ES-I3 (cell line): Measurements from ENCODE around the gene SGSH.

ENCODE experiments used
- H3K36me3 ChIP-seq: 2 replicates; pipeline ENCODE4 v1.6.1; 2013; ENCODE audit warnings: mild to moderate bottlenecking, low read length, control low read depth, moderate library complexity; ENCODE audit not compliant: insufficient read depth
- H3K4me1 ChIP-seq: 2 replicates; pipeline ENCODE4 v1.6.1; 2013; ENCODE audit warnings: mild to moderate bottlenecking, control low read depth, low read length; ENCODE audit not compliant: insufficient read depth
- H3K9ac ChIP-seq: 2 replicates; pipeline ENCODE4 v1.6.1; 2013; ENCODE audit warnings: low read depth, mild to moderate bottlenecking, low read length, moderate library complexity
- H3K9me3 ChIP-seq: 2 replicates; pipeline ENCODE4 v1.6.1; 2013; ENCODE audit warnings: mild to moderate bottlenecking, low read length, moderate library complexity; ENCODE audit not compliant: control insufficient read depth, insufficient read depth

Gene SGSH

GRCh38 chr17:80216473-80217456, 3.4 kb downstream of the SGSH start:
- Histone ChIP-seq H3K4me1 (no peaks in the 10 kb centered on the region; the same call in 1 of the 2 replicates), H3K9me3 (no peaks in the 10 kb centered on the region), H3K9ac (no peak overlapping the region), H3K36me3 (0 out of 2 replicates have a peak, but pooled peaks cover under 1% of the 10 kb centered on the region)

- Histone ChIP-seq H3K9ac (no peak overlapping the region), H3K4me1 (no peaks in the 10 kb centered on the region), H3K9me3 (no peaks in the 10 kb centered on the region), H3K36me3 (peaks cover 10% of the 10 kb centered on the region; the same call in 1 of the 2 replicates)
These were observed 5.3 kb downstream of the SGSH start for GRCh38 chr17:80214878-80215210.

- Histone ChIP-seq H3K4me1 (no peaks in the 10 kb centered on the region), H3K9ac (no peak overlapping the region), H3K9me3 (no peaks in the 10 kb centered on the region), H3K36me3 (peaks cover 10% of the 10 kb centered on the region; the same call in 1 of the 2 replicates)
These were observed 5.9 kb downstream of the SGSH start for GRCh38 chr17:80214012-80214877.

- Histone ChIP-seq H3K9me3 (no peaks in the 10 kb centered on the region), H3K9ac (no peak overlapping the region), H3K4me1 (no peaks in the 10 kb centered on the region), H3K36me3 (peaks cover 10% of the 10 kb centered on the region; the same call in 1 of the 2 replicates)
These were observed 6.5 kb downstream of the SGSH start for GRCh38 chr17:80213643-80213975.

GRCh38 chr17:80212962-80213642, 7.0 kb downstream of the SGSH start:
- H3K4me1 ChIP-seq = no peaks in the 10 kb centered on the region
- H3K36me3 ChIP-seq = peaks cover 10% of the 10 kb centered on the region; the same call in 1 of the 2 replicates
- H3K9ac ChIP-seq = no peak overlapping the region
- no peaks in the 10 kb centered on the region for H3K9me3 ChIP-seq

GRCh38 chr17:80212511-80212910, 7.6 kb downstream of the SGSH start:
- H3K9ac ChIP-seq = no peak overlapping the region
- H3K9me3 ChIP-seq = no peaks in the 10 kb centered on the region

GRCh38 chr17:80212109-80212508, 8.0 kb downstream of the SGSH start:
- H3K9ac ChIP-seq = no peak overlapping the region
- peaks cover 10% of the 10 kb centered on the region; the same call in 1 of the 2 replicates for H3K36me3 ChIP-seq
- no peaks in the 10 kb centered on the region for H3K4me1 ChIP-seq
- no peaks in the 10 kb centered on the region for H3K9me3 ChIP-seq

More at GRCh38 chr17:80212511-80212910, 7.6 kb downstream of the SGSH start:
- Histone ChIP-seq H3K36me3 (peaks cover 10% of the 10 kb centered on the region; the same call in 1 of the 2 replicates), H3K4me1 (no peaks in the 10 kb centered on the region)

- H3K9me3 ChIP-seq = no peaks in the 10 kb centered on the region
- H3K4me1 ChIP-seq = no peaks in the 10 kb centered on the region; the same call in 1 of the 2 replicates
- no peak overlapping the region for H3K9ac ChIP-seq
- peaks cover 13% of the 10 kb centered on the region for H3K36me3 ChIP-seq
These were observed 9.6 kb downstream of the SGSH start for GRCh38 chr17:80210348-80211108.

- H3K4me1 ChIP-seq = peaks cover 7% of the 10 kb centered on the region; the same call in 1 of the 2 replicates
- no peaks in the 10 kb centered on the region for H3K9me3 ChIP-seq
- H3K9ac ChIP-seq = no peak overlapping the region
- peaks cover 13% of the 10 kb centered on the region for H3K36me3 ChIP-seq
These were observed 10.4 kb downstream of the SGSH start for GRCh38 chr17:80209765-80210164.

GRCh38 chr17:80208050-80208449, 12.1 kb downstream of the SGSH start:
- Histone ChIP-seq H3K9me3 (no peaks in the 10 kb centered on the region), H3K36me3 (peaks cover 13% of the 10 kb centered on the region), H3K9ac (no peak overlapping the region), H3K4me1 (peaks cover 14% of the 10 kb centered on the region; the same call in 1 of the 2 replicates)

- Histone ChIP-seq H3K9me3 (no peaks in the 10 kb centered on the region), H3K9ac (no peak overlapping the region), H3K36me3 (peaks cover 9% of the 10 kb centered on the region), H3K4me1 (peaks cover 14% of the 10 kb centered on the region; the same call in 1 of the 2 replicates)
These were observed 14.3 kb downstream of the SGSH start for GRCh38 chr17:80205811-80206210.

GRCh38 chr17:80204626-80205468, 15.3 kb downstream of the SGSH start:
- Histone ChIP-seq H3K9ac (no peak overlapping the region), H3K36me3 (peaks cover 2% of the 10 kb centered on the region; the same call in 1 of the 2 replicates), H3K9me3 (no peaks in the 10 kb centered on the region), H3K4me1 (peaks cover 14% of the 10 kb centered on the region; the same call in 1 of the 2 replicates)
